Measurements from ENCODE around the gene C11orf24.

Gene C11orf24

GRCh38 chr11:68276861-68277260, 5.1 kb upstream of the C11orf24 start:
- H3K4me3 ChIP-seq (ENCODE audit: low read depth, low read length), result no peak overlapping the region
- DNase-seq (ENCODE audit: low read depth), result no peak
- TF ChIP-seq MAX (IDR thresholded peaks at IDR 0.05; ENCODE audit: low read depth, low read length) (no peak), POLR2A (IDR thresholded peaks at IDR 0.05; ENCODE audit: extremely low read depth, insufficient read length) (no peak), CTCF (IDR thresholded peaks at IDR 0.05; ENCODE audit: low read depth, low read length) (no peak), MYC (IDR thresholded peaks at IDR 0.05; ENCODE audit: low read depth, low read length) (no peak)

GRCh38 chr11:68275721-68276507, 4.1 kb upstream of the C11orf24 start:
- H3K4me3 ChIP-seq (ENCODE audit: low read depth, low read length), result no peak overlapping the region
- DNase-seq (ENCODE audit: low read depth), result no peak
- TF ChIP-seq MAX (IDR thresholded peaks at IDR 0.05; ENCODE audit: low read depth, low read length), result no peak
- no peak for TF ChIP-seq POLR2A (IDR thresholded peaks at IDR 0.05; ENCODE audit: extremely low read depth, insufficient read length)
- TF ChIP-seq CTCF (IDR thresholded peaks at IDR 0.05; ENCODE audit: low read depth, low read length), result no peak
- no peak for TF ChIP-seq MYC (IDR thresholded peaks at IDR 0.05; ENCODE audit: low read depth, low read length)

GRCh38 chr11:68274306-68274705, 2.5 kb upstream of the C11orf24 start:
- TF ChIP-seq POLR2A (IDR thresholded peaks at IDR 0.05; ENCODE audit: extremely low read depth, insufficient read length) (no peak), CTCF (IDR thresholded peaks at IDR 0.05; ENCODE audit: low read depth, low read length) (no peak), MAX (IDR thresholded peaks at IDR 0.05; ENCODE audit: low read depth, low read length) (no peak), MYC (IDR thresholded peaks at IDR 0.05; ENCODE audit: low read depth, low read length) (no peak)
- DNase-seq (ENCODE audit: low read depth), result no peak
- no peak overlapping the region for H3K4me3 ChIP-seq (ENCODE audit: low read depth, low read length)

GRCh38 chr11:68273026-68273738, 1.4 kb upstream of the C11orf24 start:
- TF ChIP-seq POLR2A (IDR thresholded peaks at IDR 0.05; ENCODE audit: extremely low read depth, insufficient read length) (no peak), MAX (IDR thresholded peaks at IDR 0.05; ENCODE audit: low read depth, low read length) (no peak), CTCF (IDR thresholded peaks at IDR 0.05; ENCODE audit: low read depth, low read length) (no peak)
- no peak for DNase-seq (ENCODE audit: low read depth)
- H3K4me3 ChIP-seq (ENCODE audit: low read depth, low read length), result peak overlapping the region; percentile 75

- H3K4me3 ChIP-seq (ENCODE audit: low read depth, low read length), result peak overlapping the region; percentile 82
- DNase-seq (ENCODE audit: low read depth), result peak; percentile 91
- TF ChIP-seq MAX (IDR thresholded peaks at IDR 0.05; ENCODE audit: low read depth, low read length), result peak; percentile 86
- no peak for TF ChIP-seq POLR2A (IDR thresholded peaks at IDR 0.05; ENCODE audit: extremely low read depth, insufficient read length)
- TF ChIP-seq CTCF (IDR thresholded peaks at IDR 0.05; ENCODE audit: low read depth, low read length), result peak; percentile 60
- TF ChIP-seq MYC (IDR thresholded peaks at IDR 0.05; ENCODE audit: low read depth, low read length), result peak; percentile 72; the same call in 1 of the 2 replicates
Measured at GRCh38 chr11:68271023-68271780, 571 bp downstream of the C11orf24 start.

Data from NB4 (cell line).